OCI-M1 (cell line): ENCODE results near the gene CARMIL1.
A peak's percentile ranks its signal among the peaks of the same experiment; 100 is the strongest.

Source experiments
- DNase-seq: peaks from one replicate; lab custom pipeline; 2025; lab: John Stamatoyannopoulos, UW

The CARMIL1 gene

DNA sequence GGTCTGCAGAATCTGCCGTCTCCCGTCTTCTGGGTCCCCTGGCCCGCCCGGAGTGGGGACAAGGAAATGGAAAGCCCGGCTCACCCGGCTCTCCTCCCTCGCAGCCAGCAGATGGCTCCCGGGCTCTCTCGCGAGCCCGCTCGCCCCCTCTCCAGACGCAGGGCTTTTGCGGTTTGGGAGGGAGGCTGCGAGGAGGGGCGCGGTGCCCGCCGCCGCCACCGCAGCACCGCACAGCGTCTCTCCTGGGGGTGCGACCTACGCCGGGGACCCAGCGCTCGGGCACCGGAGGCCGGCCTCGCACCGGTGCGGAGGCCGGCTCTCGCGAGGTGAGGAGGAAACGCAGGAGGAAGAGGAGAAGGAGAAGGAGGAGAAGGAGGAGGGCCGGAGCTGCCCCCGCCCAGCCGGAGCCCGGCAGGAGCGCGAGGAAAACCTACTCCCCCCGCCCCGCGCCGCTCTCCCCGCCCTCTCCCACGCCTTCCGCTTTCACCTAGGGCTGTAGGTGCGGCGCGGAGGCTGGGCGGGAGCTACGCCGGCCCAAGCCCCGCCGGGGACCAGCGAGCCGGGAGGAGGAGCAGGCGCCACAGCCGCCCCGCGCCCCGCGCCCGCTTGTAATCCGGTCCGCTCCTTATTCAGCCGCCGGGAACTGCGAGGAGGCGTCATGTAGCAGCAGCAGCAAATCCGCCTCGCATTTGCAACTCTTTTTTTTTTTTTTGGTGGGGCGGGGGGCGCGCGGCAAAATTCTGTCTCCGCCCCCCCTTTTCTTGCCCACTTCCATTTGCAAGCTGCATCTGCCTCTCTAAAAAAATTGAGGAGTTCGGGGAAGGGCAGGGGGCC, at the start of gene CARMIL1:
CARMIL1 (plus strand) TSS at position 461 of the 834 bp plus-strand sequence. CDS start 422 bp downstream, outside the sequence.
- DNase-seq = peak; percentile 87

DNA sequence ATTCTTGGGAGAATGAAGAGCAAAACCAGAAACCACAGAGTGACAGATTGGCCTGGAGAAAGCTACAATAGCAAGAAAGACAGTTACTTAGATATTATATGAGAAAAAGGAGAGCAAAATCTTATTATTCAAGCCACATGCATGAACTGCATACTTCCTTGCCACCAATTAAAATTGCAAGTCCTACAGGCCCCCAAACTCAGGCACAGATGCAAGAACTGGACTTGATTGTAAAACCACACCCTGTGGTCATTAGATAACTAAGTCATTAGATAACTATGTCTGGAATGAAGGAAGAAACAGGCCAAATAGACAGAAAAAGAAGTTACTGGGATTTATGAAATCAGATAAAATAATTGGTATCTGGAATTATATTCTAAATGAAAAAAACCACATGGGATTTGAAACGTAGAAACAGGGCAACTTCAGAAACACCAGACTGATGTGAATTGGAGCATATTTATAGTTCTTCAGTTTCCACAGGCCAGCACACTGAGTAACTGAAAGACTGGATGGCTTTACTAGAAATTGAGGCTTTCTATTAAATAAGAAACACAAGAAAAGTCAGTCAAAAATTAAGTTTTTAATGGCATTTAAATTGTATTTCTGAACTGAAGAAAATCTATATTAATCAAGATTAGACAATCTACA, 49.4 kb upstream of the CARMIL1 start:
- DNase-seq = peak; percentile 13

DNA sequence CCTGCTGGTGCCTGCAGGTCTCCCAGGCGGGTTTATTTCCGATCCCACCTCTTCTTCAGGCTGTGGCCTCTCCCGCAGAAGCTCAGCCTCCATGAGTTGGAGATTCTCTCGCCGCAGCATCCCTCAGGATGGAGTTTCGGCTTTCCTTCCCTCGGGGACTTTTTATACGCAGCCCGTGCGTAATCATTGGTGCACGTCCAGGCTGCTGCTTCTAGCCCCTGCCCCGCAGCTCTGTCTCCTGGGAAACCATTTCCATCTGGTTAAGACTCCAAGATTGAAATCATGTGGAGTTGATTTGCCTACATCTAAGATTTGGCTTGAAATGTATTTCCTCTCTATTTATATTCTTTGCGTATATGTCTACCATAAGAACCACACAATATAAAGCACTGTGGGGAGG, 46.7 kb upstream of the CARMIL1 start:
- no peak for DNase-seq

DNA sequence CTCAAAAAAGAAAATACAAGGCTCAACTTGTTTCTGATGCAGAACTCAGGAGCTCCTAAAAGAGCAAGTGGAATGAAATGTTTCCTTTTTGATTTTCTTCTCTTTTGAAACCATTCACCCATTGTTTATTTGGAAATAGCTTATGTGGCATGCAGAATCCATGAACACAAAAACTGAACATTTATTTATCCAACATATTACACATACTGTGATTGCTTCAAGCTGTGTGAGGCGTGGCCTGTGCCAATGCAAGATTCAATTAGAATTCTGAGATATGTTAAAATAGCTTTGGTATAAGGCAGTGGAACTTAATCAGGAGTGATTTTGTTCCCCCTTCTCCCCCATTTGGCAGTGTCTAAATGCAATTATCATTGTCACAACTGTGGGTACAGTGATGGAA, 45.9 kb upstream of the CARMIL1 start:
- no peak for DNase-seq

DNA sequence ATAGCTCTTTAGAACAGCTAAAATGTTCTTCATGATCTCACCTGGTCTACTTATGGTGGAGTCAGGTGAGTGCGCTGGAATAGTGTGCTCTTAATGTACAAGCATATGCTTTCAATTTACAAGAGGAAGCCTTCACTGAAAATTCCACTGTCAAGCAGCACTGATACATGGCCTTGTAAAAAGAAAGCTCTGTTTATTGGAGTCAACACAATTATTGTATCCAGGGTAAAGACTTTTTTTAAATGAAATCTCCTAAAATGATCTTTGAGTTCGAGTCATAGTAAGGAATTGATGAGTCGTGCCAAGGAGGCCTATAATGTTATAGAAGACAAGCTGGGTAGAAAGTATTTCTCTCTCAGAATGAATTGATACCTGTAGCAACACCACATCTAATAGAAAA, 41.6 kb upstream of the CARMIL1 start:
- DNase-seq = no peak

DNA sequence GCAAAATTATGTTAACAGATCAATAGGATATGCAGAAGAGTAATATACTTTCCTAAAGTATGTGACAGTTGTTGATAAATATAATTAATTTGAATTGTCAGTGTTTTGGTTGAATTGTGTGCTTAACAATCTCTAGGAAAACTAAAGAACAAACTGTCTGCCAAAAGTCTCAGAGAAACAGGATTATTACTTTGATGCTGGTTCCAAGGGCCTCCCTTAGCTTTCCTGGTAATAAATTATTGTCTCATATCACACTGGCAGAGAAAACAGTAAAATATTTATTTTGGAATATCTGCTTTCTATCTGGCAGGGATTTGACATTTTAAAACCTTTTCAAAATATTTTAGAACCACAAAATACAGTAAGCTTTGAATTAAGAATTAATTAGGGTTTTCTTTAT, 40.1 kb upstream of the CARMIL1 start:
- no peak for DNase-seq

DNA sequence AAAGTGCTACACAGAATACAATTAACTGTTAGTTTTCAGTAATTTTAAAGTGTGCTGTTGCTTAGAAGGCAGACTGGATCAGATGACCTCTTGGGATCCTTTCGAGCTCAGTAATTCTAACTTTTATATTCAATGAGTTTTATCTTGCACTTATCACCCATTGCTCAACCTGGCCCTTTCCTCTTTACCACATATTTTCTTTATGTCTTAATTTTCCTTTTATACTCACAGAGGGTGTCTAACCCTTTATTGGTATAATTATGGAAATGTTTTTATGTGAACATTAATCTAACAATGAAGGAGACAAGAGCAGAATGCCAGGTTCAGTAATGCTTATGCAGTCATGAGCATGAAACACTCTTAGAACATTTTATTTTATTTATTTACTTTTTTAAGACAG, 39.7 kb upstream of the CARMIL1 start:
- DNase-seq = no peak

DNA sequence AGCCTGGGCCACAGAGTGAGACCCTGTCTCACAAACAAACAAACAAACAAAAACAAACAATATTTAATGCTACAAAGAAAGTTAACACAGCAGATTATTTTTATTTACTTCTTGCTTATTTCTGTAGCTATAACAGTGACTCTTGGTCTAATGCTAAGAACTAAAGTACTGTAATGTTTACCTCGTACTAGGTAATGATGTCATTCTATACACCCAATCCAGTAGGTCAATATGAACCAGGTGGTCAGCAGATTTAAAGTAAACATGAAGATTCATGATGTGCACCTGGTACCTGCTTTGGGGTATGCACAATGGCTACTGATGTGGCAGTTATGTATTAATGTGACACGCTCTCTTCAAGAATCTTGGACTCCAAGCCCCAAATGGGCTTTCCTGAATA, 36.6 kb upstream of the CARMIL1 start:
- DNase-seq = no peak

DNA sequence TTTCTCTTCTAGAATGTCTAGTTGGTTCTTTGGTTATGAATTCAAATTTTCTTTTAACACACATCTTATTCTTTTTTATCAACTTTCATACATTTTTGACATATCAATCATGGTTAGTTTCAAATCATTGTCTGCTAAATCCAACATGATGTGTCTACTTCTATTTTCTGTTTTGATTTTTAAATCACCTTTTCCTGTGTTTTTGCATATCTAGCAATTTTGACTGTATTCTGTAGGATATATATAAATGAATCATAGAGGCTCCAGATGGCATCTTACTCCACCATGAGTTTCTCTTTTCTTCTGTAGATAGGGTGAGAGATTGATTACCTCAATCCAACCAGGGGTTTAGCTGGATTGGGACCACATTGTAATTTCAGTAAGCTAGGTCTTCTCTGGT, 34.3 kb upstream of the CARMIL1 start:
- no peak for DNase-seq

DNA sequence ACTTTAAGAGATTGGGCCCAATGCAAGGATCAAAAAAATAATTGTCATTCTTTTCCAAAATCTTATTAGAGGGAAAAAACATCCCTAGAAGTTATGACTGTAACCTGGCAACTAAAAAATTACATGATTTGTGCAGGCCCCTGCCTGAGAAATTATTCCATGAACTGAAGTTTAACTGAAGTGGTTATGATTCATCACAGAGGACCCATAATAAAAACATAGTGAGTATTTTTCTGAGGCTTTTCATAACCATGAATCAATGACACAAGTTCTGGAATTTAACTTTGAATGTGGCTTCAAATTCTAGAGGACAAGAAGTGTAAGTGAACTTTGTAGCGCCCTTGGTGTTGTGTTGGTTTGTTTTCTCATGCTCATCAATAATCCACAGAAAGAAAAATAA, 31.1 kb upstream of the CARMIL1 start:
- DNase-seq = no peak

DNA sequence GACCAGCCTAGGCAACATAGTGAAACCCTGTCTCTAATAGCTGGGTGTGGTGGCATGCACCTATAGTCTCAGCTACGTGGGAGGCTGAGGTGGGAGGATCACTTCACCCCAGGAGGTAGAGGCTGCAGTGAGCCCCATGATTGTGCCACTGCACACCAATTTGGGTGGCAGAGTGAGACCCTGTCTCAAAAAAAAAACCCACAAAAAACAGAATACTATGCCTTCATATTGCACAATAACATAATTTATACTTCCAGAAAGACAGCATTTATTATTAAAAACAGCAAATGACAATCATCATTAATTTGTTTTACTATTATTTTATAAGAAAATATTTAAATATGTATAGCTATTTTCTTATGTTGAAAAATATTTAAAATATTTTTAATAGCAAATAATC, 30.0 kb upstream of the CARMIL1 start:
- DNase-seq = no peak

DNA sequence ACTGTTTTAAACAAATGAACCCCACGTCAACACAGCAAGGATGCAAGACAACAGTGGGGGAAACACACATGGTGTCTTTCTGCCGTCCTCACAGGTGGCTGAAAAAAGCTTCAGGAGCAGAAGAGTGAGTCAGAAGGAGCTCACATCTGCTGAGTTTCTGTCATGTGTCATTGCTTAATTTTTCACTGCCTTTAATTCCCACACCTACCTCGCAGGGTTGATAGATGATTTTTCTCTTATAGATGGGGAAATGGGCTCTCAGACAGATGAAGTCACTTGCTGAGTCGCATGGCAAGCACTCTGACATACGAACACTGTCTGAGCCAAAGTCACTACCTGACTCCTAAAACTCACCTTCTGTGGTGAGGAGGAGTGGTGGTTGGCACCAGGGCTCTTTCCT, 28.3 kb upstream of the CARMIL1 start:
- no peak for DNase-seq

DNA sequence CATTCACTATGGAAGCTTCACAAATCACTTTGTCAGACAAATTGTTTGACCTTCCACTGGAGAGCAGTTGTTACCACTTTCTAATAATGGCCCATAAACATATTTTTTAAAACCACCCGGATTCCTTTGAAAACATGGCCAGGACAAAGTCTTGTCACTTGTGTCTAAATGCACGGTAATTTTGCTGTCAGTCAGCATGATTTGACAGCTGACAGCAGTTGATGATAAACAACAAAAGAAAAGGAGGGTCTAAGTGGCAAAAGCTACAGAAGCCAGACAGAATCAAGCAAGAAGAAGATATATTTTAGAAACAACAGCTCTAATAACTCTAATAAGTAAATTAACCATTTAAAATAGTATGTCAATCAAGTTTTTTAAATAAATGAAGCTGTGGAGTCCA, 27.7 kb upstream of the CARMIL1 start:
- no peak for DNase-seq

DNA sequence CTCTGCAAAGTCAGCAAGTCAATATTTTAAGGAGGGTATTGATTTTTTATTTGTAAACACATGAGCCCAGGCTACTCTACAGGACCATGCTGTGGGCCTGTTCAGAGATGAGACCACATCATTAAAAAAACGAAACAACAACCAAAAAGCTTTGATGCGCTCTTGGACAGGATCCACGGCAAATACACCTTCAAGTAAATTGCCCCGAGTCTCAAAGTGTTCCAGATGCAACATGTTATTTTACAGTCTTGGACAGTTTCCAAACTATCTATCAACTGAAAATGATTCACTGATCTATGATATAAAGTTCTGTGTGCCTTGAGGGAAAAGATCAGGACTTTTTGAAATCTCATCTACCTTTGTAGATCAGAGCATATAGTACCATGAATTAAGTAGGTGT, 25.8 kb upstream of the CARMIL1 start:
- DNase-seq = no peak

DNA sequence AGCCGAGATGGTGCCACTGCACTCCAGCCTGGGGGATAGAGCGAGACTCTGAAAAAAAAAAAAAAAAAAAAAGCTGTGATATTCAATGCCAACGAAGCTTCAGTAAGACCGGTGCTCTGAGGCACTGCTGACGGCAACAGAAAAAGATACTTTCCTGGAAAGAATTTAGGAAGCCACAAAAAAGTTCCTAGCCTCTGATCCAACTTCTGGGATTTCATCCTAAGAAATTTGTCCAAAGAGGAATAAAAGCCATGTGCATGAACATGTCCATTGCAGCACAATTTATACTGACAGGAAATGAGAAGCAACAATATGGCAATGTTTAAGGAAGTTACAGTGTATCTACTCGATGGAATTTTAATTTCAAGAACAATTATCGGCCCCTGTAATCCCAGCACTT, 24.5 kb upstream of the CARMIL1 start:
- DNase-seq = no peak

DNA sequence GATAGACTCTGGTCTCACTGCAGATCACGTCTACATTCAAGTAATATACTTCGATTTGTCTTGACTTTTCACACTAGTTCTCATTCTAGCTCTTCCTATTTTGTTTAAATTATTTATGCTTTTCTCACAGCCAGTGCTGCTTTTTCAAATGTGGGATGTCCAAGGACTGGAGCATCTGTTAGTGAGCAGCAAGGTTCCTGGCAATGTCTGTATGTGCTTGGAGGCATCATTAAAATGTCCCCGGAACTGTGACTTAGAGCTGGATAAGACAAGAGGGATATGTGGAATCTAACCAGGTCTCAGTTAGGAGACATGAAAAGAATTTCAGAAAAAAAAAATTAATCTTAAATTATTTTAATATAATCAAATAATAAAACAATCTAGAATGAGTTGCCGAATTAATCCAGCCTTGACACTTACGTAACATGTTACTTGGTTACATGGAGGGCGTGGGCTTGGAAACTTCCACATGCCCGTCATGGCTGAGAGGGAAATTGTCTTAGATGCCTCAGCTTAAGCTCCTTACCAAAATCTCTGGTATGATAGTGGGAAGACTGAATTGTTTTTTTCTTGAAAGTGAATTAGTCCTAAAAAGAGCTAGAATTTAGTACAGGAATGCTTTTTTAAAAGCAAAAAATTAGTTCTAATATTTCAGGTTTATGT, 21.4 kb upstream of the CARMIL1 start:
- no peak for DNase-seq

DNA sequence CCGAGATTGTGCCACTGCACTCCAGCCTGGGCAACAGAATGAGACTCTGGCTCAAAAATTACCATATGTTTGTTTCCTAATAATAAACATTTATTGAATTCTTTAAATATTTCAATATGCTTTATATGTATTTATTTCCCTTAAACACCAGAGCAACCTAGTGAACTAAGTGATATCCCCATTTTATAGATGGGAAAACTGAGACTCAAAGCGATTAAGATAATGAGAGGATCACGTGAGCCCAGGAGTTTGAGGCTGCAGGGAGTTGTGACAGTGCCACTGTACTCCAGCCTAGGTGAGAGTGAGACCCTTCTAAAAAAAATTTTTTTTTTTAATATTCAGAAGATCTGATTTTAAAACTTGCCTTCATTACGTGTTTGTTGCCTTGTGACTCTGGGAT, 19.4 kb upstream of the CARMIL1 start:
- DNase-seq = no peak

DNA sequence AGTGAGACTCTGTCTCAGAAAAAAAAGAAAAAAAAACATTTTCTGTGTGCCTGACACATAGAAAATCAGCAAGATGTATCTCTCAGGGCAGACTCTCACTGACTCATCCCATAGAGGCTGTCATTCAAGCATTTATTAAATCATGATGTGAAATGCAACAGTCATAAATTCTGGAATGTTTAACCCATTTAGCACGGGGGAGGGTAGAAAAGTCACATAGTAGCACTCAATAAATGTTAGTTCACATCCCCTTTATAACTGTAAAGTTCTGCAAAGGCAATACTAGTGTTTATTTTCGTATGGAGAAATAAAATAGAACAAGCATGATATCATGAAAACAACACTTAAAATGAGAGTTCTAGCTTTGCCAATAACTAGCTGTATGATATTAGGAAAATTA, 15.5 kb upstream of the CARMIL1 start:
- no peak for DNase-seq

DNA sequence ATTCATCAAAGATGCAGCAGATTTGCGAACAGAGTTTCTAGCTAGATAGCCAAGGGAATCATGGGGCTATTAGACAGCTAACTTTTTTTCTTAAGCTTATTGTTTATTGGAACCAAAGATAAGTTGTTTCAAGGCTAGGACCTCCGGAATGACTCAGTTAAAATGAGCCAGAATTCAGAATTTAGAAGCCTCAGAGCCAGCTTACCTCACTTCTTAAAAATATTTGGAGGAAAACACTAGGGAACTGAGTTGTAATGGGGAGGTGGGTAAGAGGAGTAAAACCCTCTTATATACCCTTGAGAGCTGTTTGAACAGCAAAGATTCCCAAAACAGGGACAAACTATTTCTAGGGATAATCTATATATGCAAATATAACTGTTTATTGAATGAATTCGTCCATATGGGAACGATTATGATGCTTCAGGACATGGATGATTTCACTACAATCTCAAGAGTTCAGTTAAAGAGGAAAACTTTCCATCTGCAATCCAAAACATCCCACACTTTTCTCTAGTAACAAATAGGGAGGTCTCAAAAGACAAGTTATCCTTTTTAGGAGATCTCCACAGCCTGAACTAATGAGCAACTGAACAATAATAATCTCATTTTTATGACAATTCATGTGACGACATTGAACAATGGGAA, 12.6 kb upstream of the CARMIL1 start:
- no peak for DNase-seq

DNA sequence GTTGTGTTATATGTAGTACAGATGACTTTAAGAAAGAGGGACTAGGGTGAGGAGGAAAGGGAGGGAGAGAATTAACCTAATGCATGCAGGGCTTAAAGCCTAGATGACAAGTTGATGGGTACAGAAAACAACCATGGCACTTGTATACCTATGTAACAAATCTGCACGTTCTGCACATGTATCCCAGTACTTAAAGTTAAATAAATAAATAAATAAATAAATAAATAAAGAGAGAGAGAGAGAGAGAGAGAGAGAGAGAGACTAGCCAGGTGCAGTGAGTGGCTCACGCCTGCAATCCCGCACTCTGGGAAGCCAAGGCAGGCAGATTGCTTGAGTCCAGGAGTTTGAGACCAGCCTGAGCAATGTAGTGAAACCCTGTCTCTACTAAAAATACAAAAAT, 11.5 kb upstream of the CARMIL1 start:
- DNase-seq = no peak

DNA sequence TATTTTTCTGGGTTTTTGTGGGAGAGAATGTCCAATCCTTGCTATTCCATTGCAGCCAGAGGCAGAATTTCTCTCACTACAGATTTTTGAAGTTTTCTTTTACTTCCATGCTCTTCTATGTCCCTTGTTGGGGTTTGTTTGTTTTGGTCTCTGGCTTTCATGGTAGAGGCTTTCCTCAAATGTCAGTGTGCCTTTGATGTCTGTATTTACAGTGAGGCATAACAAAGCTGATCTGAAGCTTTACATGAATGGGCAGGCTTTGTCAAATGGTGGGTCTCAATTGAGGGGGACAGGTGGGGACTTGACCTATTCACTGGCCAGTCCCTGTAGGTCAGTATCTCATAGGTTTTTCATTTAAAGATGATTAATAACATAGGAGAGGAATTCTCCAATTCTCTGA, 8.6 kb upstream of the CARMIL1 start:
- no peak for DNase-seq

DNA sequence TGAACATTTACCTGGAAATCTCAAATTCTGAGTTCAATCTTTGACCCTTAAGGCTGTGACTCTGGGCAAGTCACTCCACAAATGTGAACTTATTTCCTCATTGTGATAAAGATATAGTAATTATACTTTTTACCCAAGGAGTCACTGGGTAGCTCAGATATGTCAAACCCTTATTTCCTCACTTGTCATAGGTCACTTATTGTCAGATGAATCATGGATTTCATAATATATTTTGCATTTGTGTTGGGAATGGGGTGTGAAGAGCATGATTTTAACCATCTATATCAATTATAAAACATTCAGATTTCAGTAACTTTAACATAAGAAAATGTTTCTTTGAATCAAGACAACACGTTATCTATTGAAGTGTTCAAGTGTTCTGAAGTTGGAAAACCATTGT, 3.7 kb upstream of the CARMIL1 start:
- DNase-seq = no peak

DNA sequence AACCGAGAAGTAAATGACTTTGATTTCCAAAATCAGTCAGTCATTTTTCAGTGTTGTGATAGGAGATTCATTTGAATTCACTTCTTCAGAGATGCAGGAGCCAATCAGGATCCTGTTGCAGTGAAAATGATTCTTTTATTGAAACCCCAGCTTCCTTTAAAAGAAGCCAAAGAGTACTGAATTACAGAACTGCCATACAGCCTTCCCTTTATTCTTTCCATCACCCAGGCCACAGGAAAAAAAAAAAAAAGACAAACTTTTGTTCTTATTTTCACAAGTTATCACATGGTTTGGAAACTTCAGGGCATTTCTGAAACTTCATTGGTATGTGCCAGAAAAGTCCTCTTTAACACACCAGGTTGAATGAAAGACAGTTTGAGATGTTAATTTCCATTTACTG, 1.8 kb upstream of the CARMIL1 start:
- no peak for DNase-seq
